Colonic mucosa (tissue), 4 donors: ENCODE data around the gene SNRPN. TPM values are rescaled to one million over a fixed set of nuclear protein-coding genes. Genes with fewer than 3 reads are reported as not detected.
"Not testable (repeated sequence)": the region's sequence is repeated elsewhere in the genome, so short reads cannot be mapped to it uniquely, and the experiment has no call there.

Source experiments
- DNase-seq: peaks from one replicate; pipeline ENCODE4 v3.0.0-alpha.2; 2020
- H3K27ac ChIP-seq: fragments of 200-600 bp; one replicate; pipeline ENCODE4 v1.8.0; 2021
- H3K27me3 ChIP-seq: fragments of 200-600 bp; one replicate; pipeline ENCODE4 v1.8.0; 2021
- H3K36me3 ChIP-seq: fragments of 200-600 bp; one replicate; pipeline ENCODE4 v1.8.0; 2021
- H3K4me1 ChIP-seq: fragments of 200-600 bp; one replicate; pipeline ENCODE4 v1.8.0; 2021; ENCODE audit warnings: mild to moderate bottlenecking
- H3K4me3 ChIP-seq: fragments of 200-600 bp; one replicate; pipeline ENCODE4 v1.8.0; 2021
- H3K9ac ChIP-seq, 2 donors: one replicate each; pipeline ENCODE4 v1.7.0; 2013; ENCODE audit warnings: control low read depth in 2 of 2, low read depth in 2 of 2, low read length in 2 of 2
- H3K9me3 ChIP-seq: fragments of 200-600 bp; one replicate; pipeline ENCODE4 v1.8.0; 2021
- intact Hi-C: fragments of 100-400 bp; cut with DNase I; formaldehyde crosslinking; loops from one replicate; pipeline ENCODE4 v1.14.1; 2022
- total RNA-seq, 2 donors: library from RNA; stranded (reverse); fragmentation: NEBNext Ultra II Directional in 1 of 2; extraction: Animal tissue kit (Norgen Biotek cat#: 25700) in 1 of 2; gene quantifications; one replicate each; pipeline ENCODE4 v1.2.1, GENCODE V29; 2021
- TF ChIP-seq, protein P1 (sequence below): fragments of 200-600 bp; IDR thresholded peaks from one replicate; pipeline ENCODE4 v1.8.0; 2022; ENCODE audit warnings: antibody characterized with exemption, mild to moderate bottlenecking
- donor health status: healthy.
- donor health status: DM: no; HTN: no; CAD: no.
- donor health status: DM: no; HTN: no; CAD: no.

The SNRPN gene
- total RNA-seq, 2 donors from 2014 or later: 19.6 to 24.7 TPM

DNA sequence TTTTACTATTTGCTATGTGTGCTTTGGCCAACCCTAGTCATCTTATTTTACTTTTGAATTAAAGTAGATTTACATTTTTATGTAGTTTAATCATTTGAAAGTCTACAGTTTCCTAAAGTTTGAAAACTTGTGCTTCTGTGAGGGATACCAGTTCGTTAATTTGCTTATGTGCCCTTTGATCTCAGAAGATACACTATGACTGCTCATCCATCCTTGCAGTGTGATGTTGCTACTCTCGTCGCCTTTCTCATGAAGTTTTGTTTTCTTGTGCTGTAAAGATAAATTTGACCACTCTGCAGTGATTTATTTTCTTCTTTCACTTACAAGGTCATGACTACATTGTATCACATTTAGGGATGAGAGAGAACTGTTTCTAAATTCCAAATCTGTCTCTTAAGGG lies 16.3 kb downstream of the SNRPN start:
- intact Hi-C loops: no loop called here

DNA sequence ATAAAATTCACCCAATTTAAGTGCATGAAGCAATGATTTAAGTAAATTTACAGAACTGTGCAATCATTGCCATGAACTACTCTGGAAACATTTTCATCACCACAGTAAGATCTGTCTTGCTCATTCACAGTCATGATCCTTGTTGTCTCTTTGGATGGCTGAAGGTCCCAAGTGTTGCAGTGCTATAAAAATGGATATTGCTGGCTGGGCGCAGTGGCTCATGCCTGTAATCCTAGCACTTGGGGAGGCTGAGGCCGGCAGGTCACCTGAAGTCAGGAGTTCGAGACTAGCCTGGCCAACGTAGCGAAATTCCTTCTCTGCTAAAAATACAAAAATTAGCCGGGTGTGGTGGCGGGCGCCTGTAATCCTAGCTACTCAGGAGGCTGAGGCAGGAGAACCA lies 17.0 kb downstream of the SNRPN start:
- DNase-seq: no peak
- no peaks in the 10 kb centered on the region for H3K4me1 ChIP-seq
- H3K36me3 ChIP-seq: no peaks in the 10 kb centered on the region
- no peak overlapping the region for H3K4me3 ChIP-seq
- TF ChIP-seq, protein P1, sequence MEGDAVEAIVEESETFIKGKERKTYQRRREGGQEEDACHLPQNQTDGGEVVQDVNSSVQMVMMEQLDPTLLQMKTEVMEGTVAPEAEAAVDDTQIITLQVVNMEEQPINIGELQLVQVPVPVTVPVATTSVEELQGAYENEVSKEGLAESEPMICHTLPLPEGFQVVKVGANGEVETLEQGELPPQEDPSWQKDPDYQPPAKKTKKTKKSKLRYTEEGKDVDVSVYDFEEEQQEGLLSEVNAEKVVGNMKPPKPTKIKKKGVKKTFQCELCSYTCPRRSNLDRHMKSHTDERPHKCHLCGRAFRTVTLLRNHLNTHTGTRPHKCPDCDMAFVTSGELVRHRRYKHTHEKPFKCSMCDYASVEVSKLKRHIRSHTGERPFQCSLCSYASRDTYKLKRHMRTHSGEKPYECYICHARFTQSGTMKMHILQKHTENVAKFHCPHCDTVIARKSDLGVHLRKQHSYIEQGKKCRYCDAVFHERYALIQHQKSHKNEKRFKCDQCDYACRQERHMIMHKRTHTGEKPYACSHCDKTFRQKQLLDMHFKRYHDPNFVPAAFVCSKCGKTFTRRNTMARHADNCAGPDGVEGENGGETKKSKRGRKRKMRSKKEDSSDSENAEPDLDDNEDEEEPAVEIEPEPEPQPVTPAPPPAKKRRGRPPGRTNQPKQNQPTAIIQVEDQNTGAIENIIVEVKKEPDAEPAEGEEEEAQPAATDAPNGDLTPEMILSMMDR: no peak
- H3K9me3 ChIP-seq: no peaks in the 10 kb centered on the region
- intact Hi-C loops: no loop called here
- H3K27me3 ChIP-seq: no peaks in the 10 kb centered on the region
- no peak overlapping the region for H3K9ac ChIP-seq
- H3K27ac ChIP-seq: no peak overlapping the region

More for the DNA sequence above, 16.3 kb downstream of the SNRPN start:
- Histone ChIP-seq H3K4me1 (no peaks in the 10 kb centered on the region), H3K9me3 (no peaks in the 10 kb centered on the region), H3K9ac (no peak overlapping the region), H3K27ac (no peak overlapping the region), H3K36me3 (no peaks in the 10 kb centered on the region), H3K27me3 (no peaks in the 10 kb centered on the region), H3K4me3 (no peak overlapping the region)
- TF ChIP-seq, protein P1: no peak
- no peak for DNase-seq

DNA sequence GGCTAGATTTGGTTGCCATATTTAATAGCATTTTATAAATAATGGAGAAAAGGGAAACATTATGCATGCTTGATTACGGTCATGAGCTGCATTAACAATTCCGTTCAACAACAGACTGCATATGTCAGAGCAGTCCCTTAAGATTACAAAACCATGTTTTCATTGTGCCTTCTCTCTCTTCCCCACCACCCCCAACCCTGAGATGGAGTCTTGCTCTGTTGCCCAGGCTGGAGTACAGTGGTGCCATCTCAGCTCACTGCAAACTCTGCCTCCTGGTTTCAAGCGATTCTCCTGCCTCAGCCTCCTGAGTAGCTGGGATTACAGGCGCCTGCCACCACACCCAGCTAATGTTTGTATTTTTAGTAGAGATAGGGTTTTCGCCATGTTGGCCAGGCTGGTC lies 17.9 kb downstream of the SNRPN start:
- H3K4me3 ChIP-seq, H3K9me3 ChIP-seq, H3K4me1 ChIP-seq, H3K27ac ChIP-seq, H3K36me3 ChIP-seq, intact Hi-C loops, H3K27me3 ChIP-seq, DNase-seq, H3K9ac ChIP-seq: not testable (repeated sequence)

DNA sequence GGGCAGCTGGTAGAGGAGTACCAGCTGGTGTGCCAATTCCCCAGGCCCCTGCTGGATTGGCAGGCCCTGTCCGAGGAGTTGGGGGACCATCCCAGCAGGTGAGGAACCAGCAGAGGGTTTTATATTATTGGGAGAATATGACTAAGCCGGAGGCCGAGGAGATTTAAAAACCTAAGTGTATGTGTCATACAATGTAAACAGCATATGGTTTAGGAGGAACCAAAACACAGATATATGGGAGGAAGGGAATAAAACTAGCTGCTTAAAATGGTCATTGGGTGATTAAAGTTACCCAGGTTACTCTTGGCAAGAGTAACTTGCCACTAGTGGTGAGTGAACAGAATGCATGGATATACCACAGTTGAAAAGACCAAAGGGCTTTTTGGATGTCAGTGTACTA lies 22.1 kb downstream of the SNRPN start:
- Histone ChIP-seq H3K27ac (no peak overlapping the region), H3K36me3 (no peaks in the 10 kb centered on the region), H3K4me3 (no peak overlapping the region), H3K4me1 (no peaks in the 10 kb centered on the region), H3K27me3 (no peaks in the 10 kb centered on the region), H3K9me3 (no peaks in the 10 kb centered on the region), H3K9ac (no peak overlapping the region)
- intact Hi-C loops: no loop called here
- TF ChIP-seq, protein P1: no peak
- no peak for DNase-seq

DNA sequence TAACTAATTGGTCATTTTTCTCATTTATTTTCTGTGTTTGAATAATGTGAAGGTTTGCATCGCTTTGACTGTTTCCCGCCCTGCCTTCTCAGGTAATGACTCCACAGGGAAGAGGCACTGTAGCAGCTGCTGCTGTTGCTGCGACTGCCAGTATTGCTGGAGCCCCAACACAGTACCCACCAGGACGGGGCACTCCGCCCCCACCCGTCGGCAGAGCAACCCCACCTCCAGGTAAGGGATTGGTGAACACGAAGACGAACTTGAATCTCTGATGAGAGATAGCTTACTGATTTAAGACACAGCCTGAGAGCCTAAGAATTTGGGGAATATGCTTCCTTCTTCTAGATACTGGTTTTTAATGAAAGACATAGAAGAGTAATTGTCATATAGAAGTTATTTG lies 22.9 kb downstream of the SNRPN start:
- H3K4me1 ChIP-seq: no peaks in the 10 kb centered on the region
- no peak overlapping the region for H3K27ac ChIP-seq
- no peak overlapping the region for H3K4me3 ChIP-seq
- H3K36me3 ChIP-seq: no peaks in the 10 kb centered on the region
- DNase-seq: no peak
- H3K9ac ChIP-seq: no peak overlapping the region
- H3K27me3 ChIP-seq: no peaks in the 10 kb centered on the region
- H3K9me3 ChIP-seq: no peaks in the 10 kb centered on the region
- TF ChIP-seq, protein P1: no peak
- intact Hi-C loops: no loop called here

DNA sequence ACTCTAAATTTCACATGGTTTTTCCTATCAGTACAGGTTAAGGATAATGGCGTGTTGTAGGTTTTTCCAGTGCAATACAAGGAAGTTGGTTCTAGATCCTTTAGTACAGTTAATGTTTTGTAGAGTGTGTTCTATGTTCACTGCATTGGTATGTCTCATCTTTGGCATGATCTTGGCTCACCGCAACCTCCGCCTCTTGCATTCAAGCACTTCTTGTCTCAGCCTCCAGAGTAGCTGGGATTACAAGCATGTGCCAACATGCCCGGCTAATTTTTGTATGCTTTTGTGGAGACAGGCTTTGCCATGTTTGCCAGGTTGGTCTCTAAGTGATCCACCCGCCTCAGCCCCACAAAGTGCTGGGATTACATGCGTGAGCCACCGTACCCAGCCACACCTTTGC lies 30.4 kb downstream of the SNRPN start:
- Histone ChIP-seq H3K27me3 (no peaks in the 10 kb centered on the region), H3K36me3 (no peaks in the 10 kb centered on the region), H3K4me3 (no peak overlapping the region), H3K4me1 (no peaks in the 10 kb centered on the region), H3K9me3 (no peaks in the 10 kb centered on the region), H3K9ac (no peak overlapping the region), H3K27ac (no peak overlapping the region)
- intact Hi-C loops: no loop called here
- no peak for DNase-seq
- TF ChIP-seq, protein P1: no peak
